ENCODE results near the gene GTF3C4.

The GTF3C4 gene

DNA sequence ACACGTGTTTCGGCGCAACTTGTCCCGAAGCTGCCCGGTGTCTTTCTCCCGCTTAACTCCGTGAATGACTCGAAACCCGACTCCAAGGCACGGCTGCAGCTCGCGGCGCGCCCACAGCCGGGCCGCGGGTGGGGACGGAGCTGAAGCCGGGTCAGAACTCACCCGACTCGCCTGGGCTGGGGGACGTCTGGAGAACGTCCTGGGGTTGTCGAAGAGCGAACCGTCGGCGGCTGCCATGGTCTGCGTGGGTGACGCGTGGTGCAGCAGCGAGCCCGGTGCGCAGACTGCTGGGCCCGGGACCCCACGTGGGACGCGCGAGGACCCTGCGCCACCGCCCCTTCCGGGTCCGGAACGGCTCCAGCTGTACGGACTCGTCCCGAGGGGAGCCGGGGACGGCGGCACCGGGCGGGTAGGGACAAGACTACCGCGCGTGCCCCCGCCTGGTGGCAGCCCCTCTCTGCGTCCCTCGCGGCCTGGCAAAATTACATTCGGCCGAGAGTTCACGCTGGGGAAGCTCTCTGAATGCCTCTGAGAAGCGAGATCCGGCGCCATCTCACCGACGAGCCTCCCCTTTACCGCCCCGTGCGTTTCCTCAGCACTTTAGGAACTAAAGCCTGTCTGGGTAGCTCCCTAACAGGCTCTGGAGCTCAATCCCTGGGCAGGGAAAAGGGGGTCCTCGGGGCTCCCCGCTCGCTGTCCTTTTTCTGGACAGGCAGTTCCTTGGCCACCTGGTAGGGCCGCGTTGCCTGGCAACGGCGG lies 387 bp upstream of the GTF3C4 start, which contains the start of gene DDX31:
DDX31 (minus strand) TSS at position 286 of the 759 bp plus-strand sequence; CDS start at position 237, 49 bp downstream.
- Mint-ChIP-seq H3K27ac (peak within 1 kb of the TSS; percentile 97), H3K9me3 (no peaks in the 10 kb centered on the region), H3K36me3 (ENCODE audit: low read depth) (peaks cover 72% of the 10 kb centered on the region), H3K4me1 (ENCODE audit: low read depth) (peaks cover 60% of the 10 kb centered on the region), H3K27me3 (no peaks in the 10 kb centered on the region), H3K4me3 (peak within 1 kb of the TSS; percentile 95)
- peak; percentile 92 for DNase-seq

GRCh38 chr9:132671620-132672412 lies 1.6 kb downstream of the GTF3C4 start:
- no peak for DNase-seq
- peak overlapping the region; percentile 95 for H3K4me3 Mint-ChIP-seq
- H3K9me3 Mint-ChIP-seq: no peaks in the 10 kb centered on the region
- peak overlapping the region; percentile 97 for H3K27ac Mint-ChIP-seq
- H3K36me3 Mint-ChIP-seq (ENCODE audit: low read depth): peaks cover 76% of the 10 kb centered on the region
- no peaks in the 10 kb centered on the region for H3K27me3 Mint-ChIP-seq
- H3K4me1 Mint-ChIP-seq (ENCODE audit: low read depth): peaks cover 61% of the 10 kb centered on the region

DNA sequence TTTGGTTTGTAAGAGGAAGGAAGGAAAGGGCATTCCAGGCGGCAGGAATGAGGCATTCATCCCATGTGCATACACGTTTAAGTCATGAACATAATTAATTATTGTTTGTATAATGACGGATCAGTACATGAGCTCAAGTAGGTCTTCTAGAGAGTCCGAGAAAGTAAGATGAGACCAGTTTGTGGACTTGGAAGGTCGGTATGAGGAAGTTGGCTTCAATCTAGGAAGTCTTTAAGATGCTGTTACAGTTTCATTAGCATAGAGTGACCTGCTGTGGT lies 2.1 kb downstream of the GTF3C4 start:
- Mint-ChIP-seq H3K4me1 (ENCODE audit: low read depth) (peaks cover 60% of the 10 kb centered on the region), H3K27ac (peak overlapping the region; percentile 97), H3K36me3 (ENCODE audit: low read depth) (peaks cover 78% of the 10 kb centered on the region), H3K27me3 (no peaks in the 10 kb centered on the region), H3K9me3 (no peaks in the 10 kb centered on the region), H3K4me3 (peak overlapping the region; percentile 95)
- DNase-seq: no peak

- H3K27ac Mint-ChIP-seq: peak overlapping the region; percentile 75
- H3K9me3 Mint-ChIP-seq: no peaks in the 10 kb centered on the region
- H3K4me1 Mint-ChIP-seq (ENCODE audit: low read depth): peaks cover 54% of the 10 kb centered on the region
- no peaks in the 10 kb centered on the region for H3K27me3 Mint-ChIP-seq
- peak overlapping the region; percentile 13 for H3K4me3 Mint-ChIP-seq
- peaks cover 78% of the 10 kb centered on the region for H3K36me3 Mint-ChIP-seq (ENCODE audit: low read depth)
- no peak for DNase-seq
These were observed 3.1 kb downstream of the GTF3C4 start for GRCh38 chr9:132673355-132673754.

- Mint-ChIP-seq H3K27ac (no peak overlapping the region), H3K9me3 (no peaks in the 10 kb centered on the region), H3K27me3 (no peaks in the 10 kb centered on the region)
These were observed 4.2 kb downstream of the GTF3C4 start for GRCh38 chr9:132674485-132674884.

DNA sequence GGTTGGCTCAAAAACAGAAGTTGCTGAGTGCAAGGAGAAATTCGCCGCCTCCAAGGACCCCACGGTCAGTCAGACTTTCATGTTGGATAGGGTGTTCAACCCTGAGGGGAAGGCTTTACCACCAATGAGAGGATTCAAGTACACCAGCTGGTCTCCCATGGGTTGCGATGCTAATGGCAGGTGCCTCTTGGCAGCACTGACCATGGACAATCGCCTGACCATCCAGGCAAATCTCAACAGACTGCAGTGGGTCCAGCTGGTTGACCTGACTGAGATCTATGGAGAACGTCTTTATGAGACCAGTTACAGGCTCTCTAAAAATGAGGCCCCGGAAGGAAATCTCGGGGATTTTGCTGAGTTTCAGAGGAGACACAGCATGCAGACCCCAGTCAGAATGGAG lies 7.7 kb downstream of the GTF3C4 start:
- peaks cover 70% of the 10 kb centered on the region for H3K4me1 Mint-ChIP-seq (ENCODE audit: low read depth)
- peaks cover 90% of the 10 kb centered on the region for H3K36me3 Mint-ChIP-seq (ENCODE audit: low read depth)
- H3K27me3 Mint-ChIP-seq: no peaks in the 10 kb centered on the region
- no peak overlapping the region for H3K27ac Mint-ChIP-seq
- DNase-seq: no peak
- H3K4me3 Mint-ChIP-seq: no peak overlapping the region
- H3K9me3 Mint-ChIP-seq: no peaks in the 10 kb centered on the region

More at GRCh38 chr9:132674485-132674884, 4.2 kb downstream of the GTF3C4 start:
- peaks cover 81% of the 10 kb centered on the region for H3K36me3 Mint-ChIP-seq (ENCODE audit: low read depth)
- no peak for DNase-seq
- H3K4me3 Mint-ChIP-seq: no peak overlapping the region
- H3K4me1 Mint-ChIP-seq (ENCODE audit: low read depth): peaks cover 61% of the 10 kb centered on the region

GRCh38 chr9:132679946-132680625 lies 9.8 kb downstream of the GTF3C4 start:
- Mint-ChIP-seq H3K4me1 (ENCODE audit: low read depth) (peaks cover 50% of the 10 kb centered on the region), H3K27me3 (no peaks in the 10 kb centered on the region), H3K36me3 (ENCODE audit: low read depth) (peaks cover 90% of the 10 kb centered on the region), H3K4me3 (no peak overlapping the region), H3K27ac (peak overlapping the region; percentile 84), H3K9me3 (no peaks in the 10 kb centered on the region)
- DNase-seq: no peak

GRCh38 chr9:132681561-132681960 lies 11.3 kb downstream of the GTF3C4 start:
- no peak for DNase-seq
- Mint-ChIP-seq H3K27me3 (no peaks in the 10 kb centered on the region), H3K4me1 (ENCODE audit: low read depth) (peaks cover 44% of the 10 kb centered on the region), H3K9me3 (no peaks in the 10 kb centered on the region), H3K36me3 (ENCODE audit: low read depth) (peaks cover 96% of the 10 kb centered on the region), H3K27ac (no peak overlapping the region), H3K4me3 (no peak overlapping the region)

GRCh38 chr9:132683873-132684272 lies 13.6 kb downstream of the GTF3C4 start:
- peaks cover 97% of the 10 kb centered on the region for H3K36me3 Mint-ChIP-seq (ENCODE audit: low read depth)
- H3K4me3 Mint-ChIP-seq: no peak overlapping the region
- no peaks in the 10 kb centered on the region for H3K27me3 Mint-ChIP-seq
- no peak overlapping the region for H3K27ac Mint-ChIP-seq
- no peaks in the 10 kb centered on the region for H3K9me3 Mint-ChIP-seq
- no peak for DNase-seq
- peaks cover 35% of the 10 kb centered on the region for H3K4me1 Mint-ChIP-seq (ENCODE audit: low read depth)

DNA sequence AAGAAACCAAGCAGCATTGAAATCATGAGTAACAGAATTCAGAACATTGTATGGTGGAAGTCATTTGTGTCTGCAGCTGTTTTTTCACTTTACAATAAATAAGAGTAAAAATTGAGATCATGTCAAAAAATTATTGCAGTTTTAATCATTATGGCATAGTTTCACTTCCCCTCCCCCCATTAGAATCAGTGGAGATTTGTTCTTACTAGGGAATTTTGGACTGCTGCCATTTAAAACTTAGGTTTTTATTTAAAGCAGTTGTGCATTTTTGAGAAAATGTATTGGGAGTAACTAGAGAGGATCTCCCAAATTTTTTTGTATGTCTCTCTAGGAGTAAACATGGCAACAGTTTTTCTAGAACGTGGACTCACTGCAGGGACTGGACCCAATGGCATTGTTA lies 20.4 kb downstream of the GTF3C4 start:
- no peaks in the 10 kb centered on the region for H3K27me3 Mint-ChIP-seq
- H3K36me3 Mint-ChIP-seq (ENCODE audit: low read depth): peaks cover 83% of the 10 kb centered on the region
- peaks cover 11% of the 10 kb centered on the region for H3K9me3 Mint-ChIP-seq
- no peak overlapping the region for H3K27ac Mint-ChIP-seq
- no peak overlapping the region for H3K4me3 Mint-ChIP-seq
- H3K4me1 Mint-ChIP-seq (ENCODE audit: low read depth): peaks cover 6% of the 10 kb centered on the region
- no peak for DNase-seq

DNA sequence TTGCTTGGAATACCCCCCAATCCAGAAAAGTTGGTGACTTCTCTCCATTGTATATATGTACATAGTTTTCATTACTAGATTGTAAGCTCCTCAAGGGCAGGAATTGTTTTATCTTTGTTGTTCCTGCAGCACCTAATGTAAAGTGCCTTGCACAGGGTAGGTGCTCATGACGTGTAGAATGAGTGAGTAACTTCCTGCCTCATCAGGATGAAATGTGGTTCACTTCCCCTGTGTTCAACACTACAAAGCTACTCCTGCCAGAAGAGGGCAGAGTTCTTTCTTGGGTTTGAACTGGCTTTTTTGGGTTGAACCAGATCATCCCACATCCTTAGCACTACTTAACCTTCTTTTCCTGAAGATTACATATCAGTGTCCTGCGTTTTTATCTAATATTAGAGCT lies 23.9 kb downstream of the GTF3C4 start:
- no peak for DNase-seq
- Mint-ChIP-seq H3K9me3 (peaks cover 42% of the 10 kb centered on the region), H3K4me3 (no peak overlapping the region), H3K27ac (no peak overlapping the region), H3K27me3 (peaks cover 5% of the 10 kb centered on the region), H3K4me1 (ENCODE audit: low read depth) (peaks cover 4% of the 10 kb centered on the region), H3K36me3 (ENCODE audit: low read depth) (peaks cover 52% of the 10 kb centered on the region)

- Mint-ChIP-seq H3K4me3 (no peak overlapping the region), H3K9me3 (peaks cover 43% of the 10 kb centered on the region), H3K27me3 (peaks cover 7% of the 10 kb centered on the region), H3K4me1 (ENCODE audit: low read depth) (peaks cover 4% of the 10 kb centered on the region), H3K36me3 (ENCODE audit: low read depth) (peaks cover 24% of the 10 kb centered on the region), H3K27ac (no peak overlapping the region)
- no peak for DNase-seq
These were observed 27.0 kb downstream of the GTF3C4 start for GRCh38 chr9:132697230-132697629.

- Mint-ChIP-seq H3K4me3 (no peak overlapping the region), H3K9me3 (peaks cover 43% of the 10 kb centered on the region), H3K36me3 (ENCODE audit: low read depth) (peaks cover 8% of the 10 kb centered on the region), H3K27ac (no peak overlapping the region), H3K27me3 (peaks cover 7% of the 10 kb centered on the region), H3K4me1 (ENCODE audit: low read depth) (peaks cover 4% of the 10 kb centered on the region)
- no peak for DNase-seq
These were observed 28.7 kb downstream of the GTF3C4 start for GRCh38 chr9:132698989-132699388.

- H3K9me3 Mint-ChIP-seq: peaks cover 36% of the 10 kb centered on the region
- H3K4me1 Mint-ChIP-seq (ENCODE audit: low read depth): no peaks in the 10 kb centered on the region
- H3K27me3 Mint-ChIP-seq: peaks cover 9% of the 10 kb centered on the region
- no peak overlapping the region for H3K27ac Mint-ChIP-seq
- H3K36me3 Mint-ChIP-seq (ENCODE audit: low read depth): peaks cover 3% of the 10 kb centered on the region
- H3K4me3 Mint-ChIP-seq: no peak overlapping the region
- DNase-seq: no peak
These were observed 29.7 kb downstream of the GTF3C4 start for GRCh38 chr9:132699956-132700355.

- H3K27me3 Mint-ChIP-seq: peaks cover 23% of the 10 kb centered on the region
- no peak overlapping the region for H3K27ac Mint-ChIP-seq
- H3K9me3 Mint-ChIP-seq: peaks cover 17% of the 10 kb centered on the region
- no peak for DNase-seq
- H3K4me1 Mint-ChIP-seq (ENCODE audit: low read depth): no peaks in the 10 kb centered on the region
- no peak overlapping the region for H3K4me3 Mint-ChIP-seq
- H3K36me3 Mint-ChIP-seq (ENCODE audit: low read depth): no peaks in the 10 kb centered on the region
These were observed 32.0 kb downstream of the GTF3C4 start for GRCh38 chr9:132702254-132702653.
